ENCODE measurements around the gene SNAI3. TPM values are rescaled to one million over a fixed set of nuclear protein-coding genes. Genes with fewer than 3 reads are reported as not detected.

The SNAI3 gene
- total and polyA plus RNA-seq, 2 of the 4 experiments (the other 2 are of a cell fraction) = 0.21 TPM; not detected in 1

GRCh38 chr16:88673716-88674379, 12.5 kb downstream of the SNAI3 start:
- Histone ChIP-seq H3K4me2 (ENCODE audit: low read depth, low read length) (no peak overlapping the region), H2BK120ac (ENCODE audit: low read depth, low read length) (no peak overlapping the region), H3K18ac (ENCODE audit: low read depth, low read length) (no peak overlapping the region), H3K79me1 (ENCODE audit: low read depth in 1 of 2, low read length in 2 of 2) (no peaks in the 10 kb centered on the region), H2BK20ac (ENCODE audit: low read depth, low read length) (no peak overlapping the region), H3K9me1 (ENCODE audit: insufficient read depth, low read length) (no peaks in the 10 kb centered on the region), H3K27me3 (ENCODE audit: control insufficient read depth, insufficient read depth, low read length) (no peaks in the 10 kb centered on the region), H3K23ac (ENCODE audit: low read depth, low read length) (no peak overlapping the region), H3K4me1 (ENCODE audit: control insufficient read depth, insufficient read depth, low read length) (no peaks in the 10 kb centered on the region), H3K27ac (ENCODE audit: insufficient read depth, low read length) (no peak overlapping the region), H3K9ac (ENCODE audit: low read depth, low read length) (no peak overlapping the region), H3K36me3 (ENCODE audit: control insufficient read depth, insufficient read depth, low read length) (peaks cover 7% of the 10 kb centered on the region; the same call in 1 of the 2 replicates), H3K4me3 (ENCODE audit: insufficient read depth, low read depth, low read length) (no peak overlapping the region), H2BK15ac (ENCODE audit: low read depth, low read length) (no peak overlapping the region), H2BK5ac (ENCODE audit: low read depth, low read length, poor library complexity, severe bottlenecking) (no peak overlapping the region), H4K8ac (ENCODE audit: low read depth in 2 of 2, low read length in 2 of 2) (no peak overlapping the region), H4K20me1 (ENCODE audit: insufficient read depth, low read length) (0 out of 2 replicates have a peak, but pooled peaks cover 5% of the 10 kb centered on the region), H3K56ac (ENCODE audit: extremely low read depth, insufficient read depth, low read length) (no peak overlapping the region), H3K4ac (ENCODE audit: low read depth, low read length) (no peak overlapping the region), H2AK9ac (replicated peaks; ENCODE audit: low read depth, low read length, poor library complexity) (no peak overlapping the region), H4K5ac (ENCODE audit: low read depth, low read length) (no peak overlapping the region), H2AFZ (replicated peaks; ENCODE audit: low read length, poor library complexity) (no peak overlapping the region), H4K91ac (ENCODE audit: insufficient read depth, low read depth, low read length) (no peak overlapping the region), H2AK5ac (ENCODE audit: low read depth, low read length) (no peak overlapping the region), H3K9me3 (ENCODE audit: control insufficient read depth, insufficient read depth, low read length) (no peaks in the 10 kb centered on the region), H3K14ac (replicated peaks; ENCODE audit: low read depth, low read length) (no peak overlapping the region)
- DNase-seq = no peak
- no TSS peak for BruUV-seq (replicated peaks)
- no peak for ATAC-seq (ENCODE audit: low read depth)
- dilution Hi-C loops (cut with HindIII; ENCODE audit: low sequenced_read_pairs, unreplicated experiment) (no loop called here), intact Hi-C loops (cut with micrococcal nuclease) (no loop called here), in situ Hi-C loops (cut with MboI; ENCODE audit: low sequenced_read_pairs) (no loop called here)
- 100% methylated on average over 5 of the region's 19 CpGs; no CpG with 5 or more reads in 1 of the 2 experiments for WGBS, 2 experiments (ENCODE audit: extremely low coverage in 2 of 2, insufficient read length in 1 of 2)
- ChIA-PET POLR2A (ENCODE audit: unreplicated experiment) (interaction anchor here (0.6 kb wide), 1 partner anchor 9 kb away, joined by 5 read pairs; no protein-coding TSS in a partner anchor), CTCF (no interaction called here)
- TF ChIP-seq BHLHE40 (IDR thresholded peaks at IDR 0.05; ENCODE audit: low read depth, low read length) (no peak), NFE2L2 (IDR thresholded peaks at IDR 0.05; ENCODE audit: low read depth, low read length) (no peak), FOS (IDR thresholded peaks at IDR 0.05; ENCODE audit: low read depth, low read length) (no peak), CEBPB (IDR thresholded peaks at IDR 0.05; ENCODE audit: low read depth, low read length) (no peak)
- TF ChIP-seq, protein P1, sequence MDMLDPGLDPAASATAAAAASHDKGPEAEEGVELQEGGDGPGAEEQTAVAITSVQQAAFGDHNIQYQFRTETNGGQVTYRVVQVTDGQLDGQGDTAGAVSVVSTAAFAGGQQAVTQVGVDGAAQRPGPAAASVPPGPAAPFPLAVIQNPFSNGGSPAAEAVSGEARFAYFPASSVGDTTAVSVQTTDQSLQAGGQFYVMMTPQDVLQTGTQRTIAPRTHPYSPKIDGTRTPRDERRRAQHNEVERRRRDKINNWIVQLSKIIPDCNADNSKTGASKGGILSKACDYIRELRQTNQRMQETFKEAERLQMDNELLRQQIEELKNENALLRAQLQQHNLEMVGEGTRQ (IDR thresholded peaks at IDR 0.05; ENCODE audit: low read depth, low read length) = no peak

All from IMR-90 (cell line).